ENCODE results near the gene OBSCN. TPM values are rescaled to one million over a fixed set of nuclear protein-coding genes. Genes with fewer than 3 reads are reported as not detected.

OBSCN gene
- polyA plus RNA-seq, 1 donor from 2014 or later: 2.3 TPM

DNA sequence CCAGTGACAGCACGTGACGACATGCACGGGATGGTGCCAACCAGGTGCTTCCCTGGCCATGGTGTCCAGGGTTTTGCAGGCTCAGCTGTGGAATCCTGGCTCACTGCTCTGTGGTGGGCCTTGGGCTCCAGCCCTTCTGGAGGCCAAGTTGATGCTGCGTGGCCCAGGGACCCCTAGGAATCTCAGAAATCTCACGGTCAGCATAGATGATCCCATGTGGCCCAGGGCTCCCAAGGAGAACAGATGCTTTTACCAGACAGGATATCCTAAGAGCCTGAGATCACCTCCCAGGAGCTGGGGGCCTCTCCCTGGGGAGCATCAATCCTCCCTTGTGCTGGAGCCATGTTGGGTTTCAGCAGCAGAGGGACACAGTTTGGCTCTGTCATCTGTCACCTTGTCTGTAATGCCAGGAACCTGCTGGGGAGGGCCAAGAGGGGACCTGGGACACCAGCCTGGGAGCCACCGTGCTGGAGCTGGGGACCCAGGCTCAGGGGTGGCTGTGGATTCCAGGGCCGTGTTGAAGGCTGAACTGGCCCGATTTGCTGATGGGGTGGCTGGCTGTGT is 134.9 kb downstream of the OBSCN start:
- H3K9me3 Mint-ChIP-seq: peaks cover 0 to 2% (median 0%) of the 10 kb centered on the region in 3 donors
- peaks cover 0 to 2% (median 0%) of the 10 kb centered on the region in 3 donors for H3K4me1 Mint-ChIP-seq
- no peaks in the 10 kb centered on the region for H3K27me3 Mint-ChIP-seq
- no peak overlapping the region for H3K27ac Mint-ChIP-seq
- peaks cover 2% of the 10 kb centered on the region for H3K36me3 Mint-ChIP-seq
- H3K4me3 Mint-ChIP-seq: no peak overlapping the region

DNA sequence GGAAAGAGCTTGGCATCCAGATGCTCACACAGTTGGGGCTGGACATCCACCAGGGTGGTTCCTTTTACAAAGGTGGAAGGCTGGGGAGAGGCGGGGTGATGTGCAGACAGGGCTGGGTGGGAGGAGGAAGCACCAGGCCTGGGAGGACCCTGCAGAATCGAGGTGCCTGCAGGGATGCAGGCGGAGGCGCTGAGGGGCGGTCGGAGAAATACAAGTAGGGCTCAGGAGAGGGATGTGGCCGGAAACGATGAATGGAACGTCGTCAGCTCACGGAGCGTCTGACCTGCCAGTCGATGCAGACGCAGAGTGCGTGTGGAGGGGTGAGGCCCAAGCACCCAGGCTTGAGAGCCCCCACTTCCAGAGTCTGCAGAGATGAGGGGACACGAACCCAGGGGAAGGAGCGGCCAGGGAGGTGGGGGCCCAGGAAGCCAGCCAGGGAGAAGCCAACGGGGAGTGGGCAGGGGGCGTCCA is 135.4 kb downstream of the OBSCN start:
- Mint-ChIP-seq H3K27me3 (no peaks in the 10 kb centered on the region), H3K4me3 (no peak overlapping the region), H3K9me3 (peaks cover 0 to 2% (median 0%) of the 10 kb centered on the region in 3 donors), H3K27ac (no peak overlapping the region), H3K36me3 (peaks cover 2% of the 10 kb centered on the region), H3K4me1 (peaks cover 0 to 2% (median 0%) of the 10 kb centered on the region in 3 donors)

DNA sequence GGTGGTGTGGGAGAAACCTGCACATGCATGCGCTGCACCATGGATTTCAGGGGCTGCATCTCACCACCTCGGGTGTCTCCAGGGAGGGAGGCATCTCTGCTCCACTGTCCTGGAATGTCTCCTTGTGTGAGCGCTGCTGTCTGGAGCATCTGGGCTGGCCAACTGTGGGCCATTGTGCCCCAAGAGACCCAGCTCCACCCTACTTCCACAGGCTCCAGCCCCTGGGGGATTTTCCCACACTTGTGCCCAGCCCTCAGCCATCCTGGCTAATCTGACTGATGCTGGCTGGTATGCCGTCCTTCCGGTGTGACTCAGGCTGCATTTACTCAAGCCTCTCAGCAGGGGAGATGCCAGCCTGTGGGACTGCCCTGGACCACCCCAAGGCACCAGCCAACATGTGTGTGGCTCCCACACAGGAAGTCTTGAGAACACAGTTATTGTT is 136.8 kb downstream of the OBSCN start:
- Mint-ChIP-seq H3K27me3 (no peaks in the 10 kb centered on the region), H3K27ac (no peak overlapping the region), H3K4me3 (no peak overlapping the region), H3K4me1 (peaks cover 0 to 2% (median 0%) of the 10 kb centered on the region in 3 donors), H3K36me3 (peaks cover 2% of the 10 kb centered on the region), H3K9me3 (peaks cover 0 to 2% (median 0%) of the 10 kb centered on the region in 3 donors)

DNA sequence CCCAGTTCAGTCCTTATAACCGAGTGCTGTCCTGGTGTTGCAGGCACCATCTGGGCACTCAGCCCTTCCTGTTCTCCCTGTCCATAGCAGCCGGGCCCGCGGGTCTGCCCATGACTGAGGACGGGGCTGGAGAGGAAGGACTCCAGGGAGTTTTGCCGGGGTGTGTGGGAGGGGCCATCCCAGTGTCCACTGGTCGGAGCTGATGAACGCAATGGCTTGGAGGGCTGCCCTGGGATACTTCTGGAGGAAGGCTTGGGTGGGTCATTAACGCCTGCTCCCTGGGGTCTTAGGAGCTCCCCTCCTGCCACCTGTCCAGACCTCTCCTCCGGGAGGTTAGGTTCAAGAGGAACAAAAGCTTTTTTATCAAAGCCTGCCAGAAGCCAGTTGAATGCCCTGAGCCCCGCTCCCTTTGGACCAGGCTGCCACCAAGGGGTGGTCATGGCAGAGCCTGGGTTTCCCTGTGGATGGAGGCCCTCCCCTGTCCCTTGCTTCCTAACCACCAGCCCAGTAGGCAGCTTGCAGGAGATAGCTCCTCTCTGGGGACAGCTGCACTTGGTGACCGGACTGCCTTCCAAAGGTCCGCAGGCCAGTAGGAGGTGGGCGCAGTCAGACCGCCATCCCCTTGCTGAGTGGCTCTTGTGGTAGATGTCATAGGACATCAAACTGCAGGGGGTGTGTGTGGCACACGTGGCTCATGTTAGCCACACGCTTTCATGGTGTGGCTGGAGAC is 137.5 kb downstream of the OBSCN start:
- Mint-ChIP-seq H3K27ac (no peak overlapping the region), H3K4me1 (peaks cover 0 to 2% (median 0%) of the 10 kb centered on the region in 3 donors), H3K27me3 (no peaks in the 10 kb centered on the region), H3K9me3 (peaks cover 0 to 2% (median 0%) of the 10 kb centered on the region in 3 donors), H3K36me3 (peaks cover 2% of the 10 kb centered on the region), H3K4me3 (no peak overlapping the region)

DNA sequence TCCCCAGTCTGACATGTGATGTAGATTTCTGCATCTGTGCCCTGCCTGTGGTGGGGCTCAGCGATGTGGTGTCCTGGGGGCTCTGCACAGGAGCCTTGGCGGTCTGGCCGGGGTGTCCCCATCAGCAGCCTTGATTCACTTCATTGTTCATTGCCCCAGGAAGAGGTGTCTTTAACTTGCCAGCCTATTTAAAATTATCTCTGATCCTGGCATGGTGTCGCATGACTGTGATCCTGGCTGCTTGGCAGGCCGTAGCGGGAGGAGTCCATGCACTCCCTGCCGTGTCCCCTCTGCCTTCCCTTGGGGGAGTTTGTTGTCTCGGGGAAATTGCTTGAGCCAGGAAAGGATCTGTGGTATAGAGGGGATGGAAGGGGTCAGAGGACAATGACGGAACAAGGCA is 138.9 kb downstream of the OBSCN start:
- peaks cover 0 to 2% (median 0%) of the 10 kb centered on the region in 3 donors for H3K9me3 Mint-ChIP-seq
- H3K27me3 Mint-ChIP-seq: no peaks in the 10 kb centered on the region
- H3K27ac Mint-ChIP-seq: no peak overlapping the region
- H3K4me3 Mint-ChIP-seq: no peak overlapping the region
- peaks cover 0 to 2% (median 0%) of the 10 kb centered on the region in 3 donors for H3K4me1 Mint-ChIP-seq
- H3K36me3 Mint-ChIP-seq: peaks cover 2% of the 10 kb centered on the region

DNA sequence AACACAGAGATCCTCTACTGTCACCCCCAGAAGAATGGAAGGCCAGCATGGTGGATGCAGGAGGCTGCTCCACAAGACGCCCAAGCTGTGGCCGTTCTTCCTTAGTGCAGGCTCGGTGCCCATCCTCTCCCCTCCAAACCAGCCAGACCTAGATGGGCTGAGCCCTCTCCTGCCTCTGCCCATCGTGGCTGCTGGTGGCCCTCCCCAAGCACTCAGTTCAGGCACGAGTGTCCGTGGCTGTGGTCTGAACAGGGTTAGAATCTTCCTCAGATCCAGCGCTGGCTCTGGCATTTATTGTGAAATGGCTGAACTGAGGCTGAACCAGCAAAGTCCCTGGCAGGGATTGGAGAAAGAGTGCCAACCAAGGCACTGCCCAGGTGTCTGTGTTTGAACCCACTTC is 139.3 kb downstream of the OBSCN start:
- no peak overlapping the region for H3K4me3 Mint-ChIP-seq
- H3K27me3 Mint-ChIP-seq: no peaks in the 10 kb centered on the region
- H3K4me1 Mint-ChIP-seq: peaks cover 0 to 2% (median 0%) of the 10 kb centered on the region in 3 donors
- H3K9me3 Mint-ChIP-seq: peaks cover 0 to 2% (median 0%) of the 10 kb centered on the region in 3 donors
- peaks cover 2% of the 10 kb centered on the region for H3K36me3 Mint-ChIP-seq
- H3K27ac Mint-ChIP-seq: no peak overlapping the region

DNA sequence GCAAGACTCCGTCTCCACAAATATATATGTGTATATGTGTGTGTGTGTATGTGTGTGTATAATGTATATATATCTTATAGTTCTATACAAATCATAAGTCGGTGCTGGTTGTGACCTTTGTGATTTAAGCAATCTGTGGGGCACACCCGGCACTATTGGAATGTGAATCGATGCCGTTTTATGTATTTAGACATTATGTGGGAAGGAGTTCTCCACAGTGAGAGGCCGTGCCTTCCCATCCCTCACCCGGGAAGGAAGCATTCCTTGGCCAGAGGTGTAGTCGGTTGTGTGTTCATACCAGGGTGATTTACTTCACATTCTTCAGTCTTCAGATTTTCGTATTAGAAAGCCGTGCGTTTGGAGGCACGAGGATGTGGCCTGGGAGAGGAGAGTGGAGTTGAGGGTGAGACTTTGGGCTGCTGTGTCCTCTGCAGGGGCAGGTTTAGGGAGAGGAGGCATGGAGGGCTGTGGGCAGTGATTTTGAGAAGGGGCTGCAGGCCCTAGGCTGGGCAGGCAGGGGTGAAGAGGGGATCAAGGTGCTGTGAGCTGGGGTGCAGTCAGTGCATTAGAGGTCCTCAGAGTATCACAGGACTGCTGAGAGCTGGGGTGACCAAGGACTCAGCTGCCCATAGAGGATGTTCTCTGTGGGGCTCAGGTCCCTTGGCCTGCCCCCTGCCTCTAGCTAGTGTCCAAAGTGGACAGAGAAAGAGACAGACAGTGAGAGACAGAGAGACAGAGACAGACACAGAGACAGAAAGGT is 141.0 kb downstream of the OBSCN start:
- H3K36me3 Mint-ChIP-seq: peaks cover 1% of the 10 kb centered on the region
- peaks cover 0 to 2% (median 0%) of the 10 kb centered on the region in 3 donors for H3K4me1 Mint-ChIP-seq
- no peak overlapping the region for H3K27ac Mint-ChIP-seq
- peaks cover 0 to under 1% (median 0%) of the 10 kb centered on the region in 3 donors for H3K9me3 Mint-ChIP-seq
- no peak overlapping the region for H3K4me3 Mint-ChIP-seq
- no peaks in the 10 kb centered on the region for H3K27me3 Mint-ChIP-seq

DNA sequence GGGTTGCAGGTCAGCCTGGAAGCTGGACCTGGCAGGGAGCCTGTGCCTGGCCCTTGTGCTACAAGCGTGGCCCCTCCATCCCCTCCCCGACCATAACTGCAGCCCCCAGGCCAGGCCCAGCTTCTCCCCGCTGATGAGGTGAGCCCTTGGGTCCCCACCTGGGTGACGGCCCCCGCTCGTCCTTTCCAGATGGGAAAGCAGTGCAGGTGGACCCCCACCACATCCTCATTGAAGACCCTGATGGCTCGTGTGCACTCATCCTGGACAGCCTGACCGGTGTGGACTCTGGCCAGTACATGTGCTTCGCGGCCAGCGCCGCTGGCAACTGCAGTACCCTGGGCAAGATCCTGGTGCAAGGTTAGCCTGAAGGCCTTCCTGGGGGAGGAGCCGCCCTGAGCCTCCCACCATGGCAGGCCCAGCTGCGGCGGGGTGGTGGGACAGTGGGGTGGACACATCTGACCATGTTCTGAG is 141.9 kb downstream of the OBSCN start:
- Mint-ChIP-seq H3K36me3 (peaks cover 1% of the 10 kb centered on the region), H3K4me3 (no peak overlapping the region), H3K27ac (no peak overlapping the region), H3K9me3 (no peaks in the 10 kb centered on the region), H3K27me3 (no peaks in the 10 kb centered on the region), H3K4me1 (peaks cover 0 to 2% (median 0%) of the 10 kb centered on the region in 3 donors)

DNA sequence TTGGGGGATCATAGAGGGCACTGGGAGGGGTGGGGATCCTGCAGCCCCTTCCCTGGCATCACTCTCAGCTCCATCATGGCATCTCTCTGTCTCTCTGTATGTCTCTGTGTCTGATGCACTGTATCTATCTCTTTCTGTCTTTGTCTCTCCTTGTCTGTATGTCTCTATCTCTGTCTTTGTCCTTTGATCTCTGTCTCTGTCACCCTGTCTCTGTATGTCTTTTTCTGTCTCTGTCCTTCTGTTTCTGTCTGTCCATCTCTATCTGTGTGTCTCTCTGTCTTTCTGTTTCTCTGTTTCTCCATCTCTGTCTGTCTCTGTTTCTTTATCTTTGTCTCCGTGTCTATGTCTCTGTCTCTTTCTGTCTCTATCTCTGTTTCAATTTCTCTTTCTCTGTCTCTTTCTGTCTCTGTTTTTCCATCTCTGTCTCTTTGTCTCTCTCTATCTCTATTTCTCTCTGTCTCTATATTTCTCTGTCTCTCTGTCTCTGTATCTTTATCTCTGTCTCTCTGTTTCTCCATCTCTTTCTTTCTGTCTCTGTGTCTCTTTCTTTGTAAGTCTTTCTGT is 142.4 kb downstream of the OBSCN start:
- Mint-ChIP-seq H3K4me1 (peaks cover 0 to 4% (median 0%) of the 10 kb centered on the region in 3 donors), H3K27ac (no peak overlapping the region), H3K4me3 (no peak overlapping the region), H3K36me3 (peaks cover 1% of the 10 kb centered on the region), H3K27me3 (no peaks in the 10 kb centered on the region), H3K9me3 (no peaks in the 10 kb centered on the region)

DNA sequence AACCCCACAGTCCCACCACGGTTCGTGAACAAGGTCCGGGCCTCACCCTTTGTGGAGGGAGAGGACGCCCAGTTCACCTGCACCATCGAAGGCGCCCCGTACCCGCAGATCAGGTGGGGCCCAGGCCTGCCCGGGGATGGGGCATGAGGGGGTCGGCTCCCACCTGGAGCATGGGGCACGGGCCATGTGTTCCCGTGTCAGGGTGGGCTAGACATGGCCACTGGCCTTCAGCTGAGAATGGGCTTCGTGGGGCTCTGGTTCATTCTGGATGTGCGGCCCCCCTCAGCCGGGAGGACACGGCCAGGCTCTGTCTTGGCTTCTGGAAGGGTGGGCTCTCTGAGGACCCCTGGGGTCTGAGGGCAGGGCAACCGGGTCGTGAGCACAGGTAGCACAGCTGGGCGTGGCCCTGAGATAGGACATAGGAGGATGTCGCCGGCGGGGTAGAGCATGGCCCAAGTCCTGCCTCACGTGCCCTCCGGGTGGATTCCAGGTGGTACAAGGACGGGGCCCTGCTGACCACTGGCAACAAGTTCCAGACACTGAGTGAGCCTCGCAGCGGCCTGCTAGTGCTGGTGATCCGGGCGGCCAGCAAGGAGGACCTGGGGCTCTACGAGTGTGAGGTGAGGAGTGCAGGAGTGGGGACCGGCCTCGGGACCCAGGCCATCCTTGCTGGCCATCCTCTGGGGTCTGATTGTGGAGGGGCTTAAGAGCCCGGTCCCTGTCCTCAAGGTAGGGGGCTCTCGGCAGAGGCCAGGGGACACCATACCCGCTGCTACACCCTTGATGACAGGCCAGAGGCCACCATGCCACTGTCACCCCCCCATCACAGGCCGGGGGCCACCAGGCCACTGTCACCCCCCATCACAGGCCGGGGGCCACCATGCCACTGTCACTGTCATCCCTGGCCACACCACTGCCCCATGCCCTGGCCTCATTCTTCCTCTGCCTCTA is 143.3 kb downstream of the OBSCN start:
- H3K27ac Mint-ChIP-seq: no peak overlapping the region

DNA sequence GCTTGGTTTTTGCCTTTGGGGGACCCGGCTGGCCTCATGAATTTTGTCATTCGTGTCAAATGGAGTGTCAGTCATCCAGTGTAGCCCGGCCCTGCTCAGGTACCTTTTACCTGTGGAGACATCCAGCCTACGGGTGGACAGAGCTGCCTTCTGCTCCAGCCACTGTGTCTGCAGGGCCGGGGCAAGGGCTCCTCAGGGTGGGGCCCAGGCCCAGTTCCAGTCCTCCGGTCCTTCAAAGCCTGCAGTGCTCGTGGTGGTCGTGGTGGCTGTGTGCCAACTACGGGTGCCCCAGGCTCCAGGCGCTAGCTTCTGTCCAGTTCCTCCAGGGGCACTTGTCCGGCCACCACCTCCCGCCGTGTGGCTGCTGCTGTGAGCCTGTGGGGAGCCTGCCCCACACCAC is 144.0 kb downstream of the OBSCN start:
- H3K27ac Mint-ChIP-seq: no peak overlapping the region

More for the DNA sequence above, 143.3 kb downstream of the OBSCN start:
- Mint-ChIP-seq H3K4me1 (peaks cover 0 to 4% (median 0%) of the 10 kb centered on the region in 3 donors), H3K27me3 (no peaks in the 10 kb centered on the region), H3K36me3 (peaks cover 1% of the 10 kb centered on the region), H3K4me3 (no peak overlapping the region), H3K9me3 (no peaks in the 10 kb centered on the region)

DNA sequence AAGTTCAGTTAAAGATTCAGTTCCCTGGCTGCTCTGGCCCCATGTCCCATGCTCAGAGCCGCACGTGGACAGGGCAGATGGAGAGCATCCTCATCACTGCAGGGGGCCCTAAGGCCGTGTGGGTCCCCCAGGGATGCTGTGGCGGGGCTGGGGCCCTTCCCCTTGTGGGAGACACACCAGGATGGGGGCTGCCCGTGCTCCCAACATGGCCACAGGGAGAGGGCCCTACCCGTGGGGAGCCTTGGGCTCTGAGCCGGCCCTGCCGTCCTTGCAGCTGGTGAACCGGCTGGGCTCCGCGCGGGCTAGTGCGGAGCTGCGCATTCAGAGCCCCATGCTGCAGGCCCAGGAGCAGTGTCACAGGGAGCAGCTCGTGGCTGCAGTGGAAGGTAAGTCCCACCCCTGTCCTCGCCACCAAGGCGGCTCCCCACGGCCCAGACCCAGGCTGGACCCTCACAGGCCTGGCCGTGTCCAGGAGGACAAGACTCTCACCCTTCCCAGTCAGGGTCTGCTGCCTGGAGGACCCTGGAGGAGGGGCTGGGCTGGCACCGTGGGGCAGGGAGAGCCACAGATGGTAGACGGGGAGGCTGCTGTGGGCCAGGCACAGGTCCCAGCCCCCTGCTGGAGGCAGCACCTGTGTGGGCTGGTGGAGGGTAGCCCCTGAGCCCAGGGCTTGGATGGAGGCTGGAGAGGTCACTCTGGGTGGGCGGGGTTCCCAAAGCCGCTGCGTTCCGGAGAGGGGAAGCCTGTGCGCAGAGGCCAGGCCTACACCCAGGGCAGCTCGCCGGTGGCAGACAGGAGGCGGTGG is 145.0 kb downstream of the OBSCN start:
- Mint-ChIP-seq H3K27me3 (no peaks in the 10 kb centered on the region), H3K36me3 (peaks cover 1% of the 10 kb centered on the region)

More for the DNA sequence above, 144.0 kb downstream of the OBSCN start:
- Mint-ChIP-seq H3K27me3 (no peaks in the 10 kb centered on the region), H3K36me3 (peaks cover 1% of the 10 kb centered on the region), H3K9me3 (no peaks in the 10 kb centered on the region), H3K4me1 (peaks cover 0 to 3% (median 0%) of the 10 kb centered on the region in 3 donors), H3K4me3 (no peak overlapping the region)

More for the DNA sequence above, 145.0 kb downstream of the OBSCN start:
- Mint-ChIP-seq H3K4me3 (no peak overlapping the region), H3K27ac (no peak overlapping the region), H3K9me3 (no peaks in the 10 kb centered on the region), H3K4me1 (peaks cover 0 to 3% (median 0%) of the 10 kb centered on the region in 3 donors)

All from IgD-negative memory B cell (primary cell).